Uterus (tissue), 2 donors: ENCODE results near the gene SLC31A2.

Experiments
- CTCF ChIP-seq, 4 experiments: fragments of 200-600 bp in 2 of 4; fragments of 450-650 bp in 2 of 4; sonication (generic) in 2 of 4; IDR thresholded peaks; one replicate each; pipeline ENCODE4 v1.5.1; 2016 to 2019; ENCODE audit warnings: antibody characterized with exemption in 4 of 4, mild to moderate bottlenecking in 2 of 4, moderate library complexity in 1 of 4
- POLR2A ChIP-seq, 2 donors: fragments of 450-650 bp; IDR thresholded peaks; one replicate each; pipeline ENCODE4 v1.6.1; 2016; ENCODE audit warnings: antibody characterized with exemption in 2 of 2, mild to moderate bottlenecking in 1 of 2, moderate library complexity in 1 of 2

GRCh38 chr9:113143432-113144227 is 7.2 kb upstream of the SLC31A2 start:
- TF ChIP-seq POLR2A (IDR thresholded peaks at IDR 0.05) (no peak), CTCF (IDR thresholded peaks at IDR 0.05) (no peak)
